Type B pancreatic cell (in vitro differentiated cells): ENCODE data around the gene KAT8. TPM values are rescaled to one million over a fixed set of nuclear protein-coding genes. Genes with fewer than 3 reads are reported as not detected.

Experiments used
- DNase-seq: peaks from one replicate; pipeline ENCODE4 v3.0.0; 2021; ENCODE audit warnings: mixed read lengths; ENCODE audit not compliant: unreplicated experiment; ENCODE audit errors: extremely low spot score
- H3K27ac Mint-ChIP-seq: 2 replicates; pipeline ENCODE4 v1.8.0; 2021; ENCODE audit warnings: mild to moderate bottlenecking, mixed read lengths
- H3K27me3 Mint-ChIP-seq: 2 replicates; pipeline ENCODE4 v1.8.0; 2021; ENCODE audit warnings: mixed read lengths
- H3K36me3 Mint-ChIP-seq: 2 replicates; pipeline ENCODE4 v1.8.0; 2021; ENCODE audit warnings: mixed read lengths
- H3K4me1 Mint-ChIP-seq: one replicate; pipeline ENCODE4 v1.8.0; 2021; ENCODE audit warnings: mixed read lengths; ENCODE audit not compliant: unreplicated experiment
- H3K4me3 Mint-ChIP-seq: 2 replicates; pipeline ENCODE4 v1.8.0; 2021; ENCODE audit warnings: mild to moderate bottlenecking, mixed read lengths
- H3K9me3 Mint-ChIP-seq: 2 replicates; pipeline ENCODE4 v1.8.0; 2021; ENCODE audit warnings: mixed read lengths
- CTCF ChIP-seq: fragments of 200-600 bp; sonication (generic); conservative IDR thresholded peaks from 2 replicates; pipeline ENCODE4 v1.5.0; 2021; ENCODE audit warnings: antibody characterized with exemption, mild to moderate bottlenecking
- total RNA-seq: library from RNA; stranded (reverse); gene quantifications from 2 replicates; pipeline ENCODE4 v1.2.1, GENCODE V29; 2021; ENCODE audit warnings: low replicate concordance

KAT8 gene
- total RNA-seq, 1 donor from 2014 or later, result 70.3 TPM

- H3K4me3 Mint-ChIP-seq, result peak overlapping the region; percentile 74
- peak overlapping the region; percentile 93 for H3K27ac Mint-ChIP-seq
- TF ChIP-seq CTCF, result no peak
- H3K36me3 Mint-ChIP-seq, result peaks cover 4% of the 10 kb centered on the region
- peaks cover 2% of the 10 kb centered on the region for H3K27me3 Mint-ChIP-seq
- H3K9me3 Mint-ChIP-seq, result no peaks in the 10 kb centered on the region
- H3K4me1 Mint-ChIP-seq, result peaks cover 14% of the 10 kb centered on the region
- DNase-seq, result no peak
These were observed 12.9 kb downstream of the KAT8 start for GRCh38 chr16:31130336-31130891.

GRCh38 chr16:31130899-31131298 is 13.4 kb downstream of the KAT8 start:
- no peak for DNase-seq
- no peaks in the 10 kb centered on the region for H3K9me3 Mint-ChIP-seq

GRCh38 chr16:31131416-31131815 is 14.0 kb downstream of the KAT8 start:
- DNase-seq, result no peak
- Mint-ChIP-seq H3K27me3 (peaks cover 6% of the 10 kb centered on the region), H3K27ac (peak overlapping the region; percentile 93), H3K9me3 (no peaks in the 10 kb centered on the region), H3K36me3 (peaks cover 4% of the 10 kb centered on the region), H3K4me3 (peak overlapping the region; percentile 74), H3K4me1 (peaks cover 22% of the 10 kb centered on the region)
- TF ChIP-seq CTCF, result no peak

More at GRCh38 chr16:31130899-31131298, 13.4 kb downstream of the KAT8 start:
- Mint-ChIP-seq H3K27ac (peak overlapping the region; percentile 93), H3K36me3 (peaks cover 4% of the 10 kb centered on the region), H3K4me1 (peaks cover 17% of the 10 kb centered on the region), H3K4me3 (peak overlapping the region; percentile 74), H3K27me3 (peaks cover 5% of the 10 kb centered on the region)
- no peak for TF ChIP-seq CTCF

GRCh38 chr16:31131841-31132271 is 14.4 kb downstream of the KAT8 start:
- Mint-ChIP-seq H3K27ac (peak overlapping the region; percentile 93), H3K4me3 (no peak overlapping the region), H3K4me1 (peaks cover 22% of the 10 kb centered on the region), H3K27me3 (peaks cover 6% of the 10 kb centered on the region), H3K9me3 (no peaks in the 10 kb centered on the region), H3K36me3 (peaks cover 4% of the 10 kb centered on the region)
- DNase-seq, result no peak
- TF ChIP-seq CTCF, result no peak

GRCh38 chr16:31132303-31132979 is 15.0 kb downstream of the KAT8 start:
- peak overlapping the region; percentile 83 for H3K4me3 Mint-ChIP-seq
- no peak for DNase-seq
- H3K27me3 Mint-ChIP-seq, result peaks cover 6% of the 10 kb centered on the region
- peak overlapping the region; percentile 95 for H3K27ac Mint-ChIP-seq
- no peaks in the 10 kb centered on the region for H3K9me3 Mint-ChIP-seq
- TF ChIP-seq CTCF, result no peak
- H3K36me3 Mint-ChIP-seq, result peaks cover 4% of the 10 kb centered on the region
- peaks cover 22% of the 10 kb centered on the region for H3K4me1 Mint-ChIP-seq
